K562 (cell line): Measurements from ENCODE around the gene TRAF5. TPM values are rescaled to one million over a fixed set of nuclear protein-coding genes. Genes with fewer than 3 reads are reported as not detected.
A peak's percentile ranks its signal among the peaks of the same experiment; 100 is the strongest.

Source experiments
- HDAC1 ChIP-seq, 2 experiments: fragments of 450-650 bp; IDR thresholded peaks; 2 replicates each; pipeline ENCODE4 v1.6.1; 2016 to 2017; ENCODE audit warnings: inconsistent platforms in 1 of 2, mild to moderate bottlenecking in 1 of 2, moderate library complexity in 1 of 2
- ID3 ChIP-seq, 2 experiments: fragments of 250-450 bp in 1 of 2; fragments of 450-650 bp in 1 of 2; sonication (Bioruptor Pico) in 1 of 2; IDR thresholded peaks; 2 replicates each; pipeline versions ENCODE4 v1.6.1 to v1.8.0; 2016 to 2021; ENCODE audit warnings: mild to moderate bottlenecking in 2 of 2, moderate library complexity in 2 of 2, missing compliant biosample characterization in 1 of 2, missing genetic modification characterization in 1 of 2
- L3MBTL2 ChIP-seq: fragments of 450-650 bp; IDR thresholded peaks from 2 replicates; pipeline ENCODE4 v1.6.1; 2016; ENCODE audit warnings: mild to moderate bottlenecking, moderate library complexity
- MAFG ChIP-seq: fragments of 450-650 bp; conservative IDR thresholded peaks from 2 replicates; pipeline ENCODE4 v1.6.1; 2016; ENCODE audit warnings: missing genetic modification characterization, missing compliant biosample characterization
- MITF ChIP-seq: IDR thresholded peaks from 2 replicates; pipeline ENCODE4 v1.6.1; 2014; ENCODE audit warnings: antibody characterized with exemption
- PBX2 ChIP-seq, 2 experiments: IDR thresholded peaks in 1 of 2; conservative IDR thresholded peaks in 1 of 2; 2 replicates each; pipeline ENCODE4 v1.6.1; 2016; ENCODE audit warnings: low read depth in 2 of 2, mild to moderate bottlenecking in 1 of 2, missing compliant biosample characterization in 1 of 2, missing genetic modification characterization in 1 of 2, moderate library complexity in 1 of 2
- POLR2H ChIP-seq: IDR thresholded peaks from 2 replicates; pipeline ENCODE4 v1.6.1; 2016; ENCODE audit warnings: missing genetic modification characterization, low read depth, mild to moderate bottlenecking, control low read depth, missing compliant biosample characterization, moderate library complexity
- PTTG1 ChIP-seq: fragments of 450-650 bp; IDR thresholded peaks from 2 replicates; pipeline ENCODE4 v1.6.1; 2016; ENCODE audit warnings: low read depth, mild to moderate bottlenecking, missing genetic modification characterization, missing compliant biosample characterization
- TBL1XR1 ChIP-seq, 2 experiments: IDR thresholded peaks; 2 replicates each; pipeline ENCODE4 v1.6.1; 2012; ENCODE audit warnings: improper control_type of control experiment in 2 of 2, low read length in 2 of 2, mild to moderate bottlenecking in 1 of 2
- TFAM ChIP-seq: fragments of 250-450 bp; sonication (Bioruptor Pico); conservative IDR thresholded peaks from 2 replicates; pipeline ENCODE4 v1.5.0; 2021; ENCODE audit warnings: mild to moderate bottlenecking, moderate library complexity
- ZBTB7A ChIP-seq: IDR thresholded peaks from 2 replicates; pipeline ENCODE4 v1.6.1; 2011; ENCODE audit warnings: low read depth, mild to moderate bottlenecking, low read length, moderate library complexity, borderline replicate concordance; ENCODE audit not compliant: control insufficient read depth
- ZKSCAN8 ChIP-seq: fragments of 200-800 bp; sonication (Bioruptor generic); IDR thresholded peaks from 2 replicates; pipeline ENCODE4 v1.6.1; 2016; ENCODE audit warnings: missing genetic modification characterization, missing compliant biosample characterization
- ZNF75A ChIP-seq: fragments of 450-650 bp; formaldehyde crosslinking; IDR thresholded peaks from 2 replicates; pipeline ENCODE4 v1.4.0; 2020; ENCODE audit warnings: mild to moderate bottlenecking
- polyA plus RNA-seq, 8 experiments: library from polyadenylated mRNA; depleted of rRNA in 4 of 8; stranded (reverse) in 5 of 8; unstranded in 3 of 8; fragments of >200 nt; fragmentation: Nextera tagmentation in 2 of 8; fragmentation: Illumina TruSeq in 1 of 8; extraction: Ambion mirVana in 2 of 8; extraction: Trizol in 1 of 8; gene quantifications; 2 replicates each; pipeline versions ENCODE4 v1.2.1 to v1.2.3, GENCODE V29; 2011 to 2014; ENCODE audit warnings: inconsistent platforms in 1 of 8, missing spikeins in 1 of 8
- total RNA-seq, 7 experiments: library from RNA; depleted of rRNA in 6 of 7; stranded (reverse); fragments of >200 nt in 6 of 7; fragmentation: Illumina TruSeq in 2 of 7; extraction: Trizol in 2 of 7; gene quantifications; 2 replicates each; pipeline versions ENCODE4 v1.2.1 to v1.2.3, GENCODE V29; 2011 to 2021; ENCODE audit warnings: low replicate concordance in 1 of 7
- TF ChIP-seq, protein P1 (sequence below): fragments of 450-650 bp; formaldehyde crosslinking; IDR thresholded peaks from 2 replicates; pipeline ENCODE4 v1.4.0; 2020; ENCODE audit warnings: mild to moderate bottlenecking, mixed read lengths
- TF ChIP-seq, protein P2 (sequence below): conservative IDR thresholded peaks from 2 replicates; pipeline ENCODE4 v1.6.1; 2011; ENCODE audit warnings: low read depth, mild to moderate bottlenecking, low read length; ENCODE audit not compliant: control insufficient read depth
- TF ChIP-seq, protein P3 (sequence below): fragments of 450-650 bp; IDR thresholded peaks from 2 replicates; pipeline ENCODE4 v1.6.1; 2018; ENCODE audit warnings: mild to moderate bottlenecking, low read depth; ENCODE audit not compliant: partially characterized antibody

Gene TRAF5
- total and polyA plus RNA-seq, 9 of the 15 experiments (the other 6 are each of a cell fraction or from before 2014, with no cell fraction given) = 2.0 to 9.3 (median 5.3) TPM

GRCh38 chr1:211344152-211344618 lies 17.6 kb downstream of the TRAF5 start (continued):
- TF ChIP-seq POLR2H (no peak), MAFG (tag) (peak; percentile 40), PTTG1 (tag) (no peak), L3MBTL2 (peak; percentile 95), ZBTB7A (no peak), ZKSCAN8 (CRISPR knock-in tag) (no peak), PBX2 (CRISPR knock-in tag; IDR thresholded peaks at IDR 0.05; ENCODE audit: low read depth) (no peak), PBX2 (tag; conservative IDR thresholded peaks at IDR 0.05; ENCODE audit: low read depth) (0 out of 2 replicates have a peak, but pooled peaks have one; percentile 38), TFAM (CRISPR knock-in tag) (no peak), HDAC1 (IDR thresholded peaks at IDR 0.05) (no peak), ZNF75A (CRISPR knock-in tag) (no peak), TBL1XR1 (IDR thresholded peaks at IDR 0.05; ENCODE audit: low read length in 2 of 2) (peak in 1 of 2 experiments; percentile 10; a peak in 1 of 4 replicates), MITF (no peak; the same call in 1 of the 2 replicates), ID3 (CRISPR knock-in tag; IDR thresholded peaks at IDR 0.05) (no peak), ID3 (tag; IDR thresholded peaks at IDR 0.05) (0 out of 2 replicates have a peak, but pooled peaks have one; percentile 39)
- TF ChIP-seq, protein P1, sequence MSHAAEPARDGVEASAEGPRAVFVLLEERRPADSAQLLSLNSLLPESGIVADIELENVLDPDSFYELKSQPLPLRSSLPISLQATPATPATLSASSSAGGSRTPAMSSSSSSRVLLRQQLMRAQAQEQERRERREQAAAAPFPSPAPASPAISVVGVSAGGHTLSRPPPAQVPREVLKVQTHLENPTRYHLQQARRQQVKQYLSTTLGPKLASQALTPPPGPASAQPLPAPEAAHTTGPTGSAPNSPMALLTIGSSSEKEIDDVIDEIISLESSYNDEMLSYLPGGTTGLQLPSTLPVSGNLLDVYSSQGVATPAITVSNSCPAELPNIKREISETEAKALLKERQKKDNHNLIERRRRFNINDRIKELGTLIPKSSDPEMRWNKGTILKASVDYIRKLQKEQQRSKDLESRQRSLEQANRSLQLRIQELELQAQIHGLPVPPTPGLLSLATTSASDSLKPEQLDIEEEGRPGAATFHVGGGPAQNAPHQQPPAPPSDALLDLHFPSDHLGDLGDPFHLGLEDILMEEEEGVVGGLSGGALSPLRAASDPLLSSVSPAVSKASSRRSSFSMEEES = peak; percentile 5; the same call in 1 of the 2 replicates
- TF ChIP-seq, protein P2, sequence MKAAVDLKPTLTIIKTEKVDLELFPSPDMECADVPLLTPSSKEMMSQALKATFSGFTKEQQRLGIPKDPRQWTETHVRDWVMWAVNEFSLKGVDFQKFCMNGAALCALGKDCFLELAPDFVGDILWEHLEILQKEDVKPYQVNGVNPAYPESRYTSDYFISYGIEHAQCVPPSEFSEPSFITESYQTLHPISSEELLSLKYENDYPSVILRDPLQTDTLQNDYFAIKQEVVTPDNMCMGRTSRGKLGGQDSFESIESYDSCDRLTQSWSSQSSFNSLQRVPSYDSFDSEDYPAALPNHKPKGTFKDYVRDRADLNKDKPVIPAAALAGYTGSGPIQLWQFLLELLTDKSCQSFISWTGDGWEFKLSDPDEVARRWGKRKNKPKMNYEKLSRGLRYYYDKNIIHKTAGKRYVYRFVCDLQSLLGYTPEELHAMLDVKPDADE = no peak
- TF ChIP-seq, protein P3, sequence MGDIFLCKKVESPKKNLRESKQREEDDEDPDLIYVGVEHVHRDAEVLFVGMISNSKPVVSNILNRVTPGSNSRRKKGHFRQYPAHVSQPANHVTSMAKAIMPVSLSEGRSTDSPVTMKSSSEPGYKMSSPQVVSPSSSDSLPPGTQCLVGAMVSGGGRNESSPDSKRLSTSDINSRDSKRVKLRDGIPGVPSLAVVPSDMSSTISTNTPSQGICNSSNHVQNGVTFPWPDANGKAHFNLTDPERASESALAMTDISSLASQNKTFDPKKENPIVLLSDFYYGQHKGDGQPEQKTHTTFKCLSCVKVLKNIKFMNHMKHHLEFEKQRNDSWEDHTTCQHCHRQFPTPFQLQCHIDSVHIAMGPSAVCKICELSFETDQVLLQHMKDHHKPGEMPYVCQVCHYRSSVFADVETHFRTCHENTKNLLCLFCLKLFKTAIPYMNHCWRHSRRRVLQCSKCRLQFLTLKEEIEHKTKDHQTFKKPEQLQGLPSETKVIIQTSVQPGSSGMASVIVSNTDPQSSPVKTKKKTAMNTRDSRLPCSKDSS = no peak
